Measurements from ENCODE around the gene GRIN2A.

GRIN2A gene

GRCh38 chr16:10219742-10220141, 37.5 kb upstream of the GRIN2A start:
- Histone ChIP-seq H3K4me3 (IDR thresholded peaks at IDR 0.05; ENCODE audit: insufficient read depth, low read depth, low read length) (no peak overlapping the region), H3K4me2 (no peak overlapping the region), H3K9ac (no peak overlapping the region), H3K27ac (no peak overlapping the region), H3K79me2 (ENCODE audit: insufficient read depth, low read depth) (no peaks in the 10 kb centered on the region), H2AFZ (ENCODE audit: low read depth) (no peak overlapping the region), H3K36me3 (ENCODE audit: insufficient read depth) (no peaks in the 10 kb centered on the region), H3K4me1 (ENCODE audit: low read depth, poor library complexity, severe bottlenecking) (no peaks in the 10 kb centered on the region), H4K20me1 (ENCODE audit: insufficient read depth) (no peaks in the 10 kb centered on the region), H3K27me3 (ENCODE audit: insufficient read depth, low read depth) (no peaks in the 10 kb centered on the region)
- no peak for TF ChIP-seq CTCF (conservative IDR thresholded peaks at IDR 0.05; ENCODE audit: low read depth, low read length)

- Histone ChIP-seq H2AFZ (ENCODE audit: low read depth) (no peak overlapping the region), H3K79me2 (ENCODE audit: insufficient read depth, low read depth) (no peaks in the 10 kb centered on the region), H3K4me3 (IDR thresholded peaks at IDR 0.05; ENCODE audit: insufficient read depth, low read depth, low read length) (no peak overlapping the region), H3K36me3 (ENCODE audit: insufficient read depth) (no peaks in the 10 kb centered on the region), H3K27ac (no peak overlapping the region), H3K4me1 (ENCODE audit: low read depth, poor library complexity, severe bottlenecking) (no peaks in the 10 kb centered on the region), H3K9ac (no peak overlapping the region), H3K27me3 (ENCODE audit: insufficient read depth, low read depth) (no peaks in the 10 kb centered on the region), H3K4me2 (no peak overlapping the region), H4K20me1 (ENCODE audit: insufficient read depth) (no peaks in the 10 kb centered on the region)
- no peak for TF ChIP-seq CTCF (conservative IDR thresholded peaks at IDR 0.05; ENCODE audit: low read depth, low read length)
These were observed 36.4 kb upstream of the GRIN2A start for GRCh38 chr16:10218490-10219206.

GRCh38 chr16:10213748-10214147, 31.5 kb upstream of the GRIN2A start:
- no peak overlapping the region for H3K9ac ChIP-seq
- TF ChIP-seq CTCF (conservative IDR thresholded peaks at IDR 0.05; ENCODE audit: low read depth, low read length), result no peak
- no peaks in the 10 kb centered on the region for H3K36me3 ChIP-seq (ENCODE audit: insufficient read depth)
- no peak overlapping the region for H3K4me2 ChIP-seq
- H2AFZ ChIP-seq (ENCODE audit: low read depth), result no peak overlapping the region
- no peak overlapping the region for H3K4me3 ChIP-seq (IDR thresholded peaks at IDR 0.05; ENCODE audit: insufficient read depth, low read depth, low read length)
- H3K27ac ChIP-seq, result no peak overlapping the region
- H3K27me3 ChIP-seq (ENCODE audit: insufficient read depth, low read depth), result no peaks in the 10 kb centered on the region
- no peaks in the 10 kb centered on the region for H4K20me1 ChIP-seq (ENCODE audit: insufficient read depth)
- H3K79me2 ChIP-seq (ENCODE audit: insufficient read depth, low read depth), result no peaks in the 10 kb centered on the region
- no peaks in the 10 kb centered on the region for H3K4me1 ChIP-seq (ENCODE audit: low read depth, poor library complexity, severe bottlenecking)

- H3K4me3 ChIP-seq (IDR thresholded peaks at IDR 0.05; ENCODE audit: insufficient read depth, low read depth, low read length), result no peak overlapping the region
- no peaks in the 10 kb centered on the region for H3K79me2 ChIP-seq (ENCODE audit: insufficient read depth, low read depth)
- H3K27ac ChIP-seq, result no peak overlapping the region
- no peaks in the 10 kb centered on the region for H3K27me3 ChIP-seq (ENCODE audit: insufficient read depth, low read depth)
- no peaks in the 10 kb centered on the region for H3K36me3 ChIP-seq (ENCODE audit: insufficient read depth)
- no peaks in the 10 kb centered on the region for H3K4me1 ChIP-seq (ENCODE audit: low read depth, poor library complexity, severe bottlenecking)
- H4K20me1 ChIP-seq (ENCODE audit: insufficient read depth), result no peaks in the 10 kb centered on the region
- no peak overlapping the region for H3K9ac ChIP-seq
- no peak overlapping the region for H2AFZ ChIP-seq (ENCODE audit: low read depth)
- no peak for TF ChIP-seq CTCF (conservative IDR thresholded peaks at IDR 0.05; ENCODE audit: low read depth, low read length)
- H3K4me2 ChIP-seq, result no peak overlapping the region
These were observed 28.7 kb upstream of the GRIN2A start for GRCh38 chr16:10210944-10211343.

All from KMS-11 (cell line).